GM23338 (cell line): ENCODE results near the gene CD53. TPM values are rescaled to one million over a fixed set of nuclear protein-coding genes. Genes with fewer than 3 reads are reported as not detected.

Experiments
- ATAC-seq: fragments of 200-7000 bp; cut with Tn5 transposase; 3 replicates; pipeline ENCODE4 v1.9.1; 2020
- DNase-seq: peaks from one replicate; pipeline ENCODE4 v3.0.0-alpha.2; 2015; ENCODE audit warnings: low spot score
- H2AFZ ChIP-seq: fragments of 200-600 bp; sonication (generic); 2 replicates; pipeline ENCODE4 v1.8.0; 2016; ENCODE audit warnings: antibody characterized with exemption, mild to moderate bottlenecking, moderate library complexity
- H3F3A ChIP-seq: fragments of 200-600 bp; sonication (generic); replicated peaks from 2 replicates; pipeline ENCODE4 v1.8.0; 2017; ENCODE audit warnings: antibody characterized with exemption, mixed run types, low read depth
- H3K27ac ChIP-seq: fragments of 200-600 bp; sonication (generic); 2 replicates; pipeline ENCODE4 v1.6.1; 2016; ENCODE audit warnings: low read depth
- H3K27me3 ChIP-seq: fragments of 200-600 bp; sonication (generic); 2 replicates; pipeline ENCODE4 v1.8.0; 2016; ENCODE audit warnings: mild to moderate bottlenecking, mixed run types, moderate library complexity; ENCODE audit not compliant: insufficient read depth
- H3K36me3 ChIP-seq: fragments of 200-600 bp; sonication (generic); 2 replicates; pipeline ENCODE4 v1.8.0; 2016; ENCODE audit warnings: mild to moderate bottlenecking; ENCODE audit not compliant: insufficient read depth
- H3K4me1 ChIP-seq: fragments of 200-600 bp; sonication (generic); 2 replicates; pipeline ENCODE4 v1.8.0; 2016; ENCODE audit warnings: mild to moderate bottlenecking, moderate library complexity; ENCODE audit not compliant: insufficient read depth
- H3K4me2 ChIP-seq: fragments of 200-600 bp; sonication (generic); 2 replicates; pipeline ENCODE4 v1.7.1; 2017; ENCODE audit warnings: mixed run types
- H3K4me3 ChIP-seq: fragments of 200-600 bp; sonication (generic); 2 replicates; pipeline ENCODE4 v1.6.1; 2016; ENCODE audit warnings: mixed run types
- H3K79me2 ChIP-seq: fragments of 200-600 bp; sonication (generic); replicated peaks from 2 replicates; pipeline ENCODE4 v1.8.0; 2017; ENCODE audit warnings: mild to moderate bottlenecking; ENCODE audit not compliant: insufficient read depth
- H3K9me2 ChIP-seq: fragments of 200-600 bp; sonication (generic); 2 replicates; pipeline ENCODE4 v1.8.0; 2017; ENCODE audit not compliant: insufficient read depth
- H4K20me1 ChIP-seq: fragments of 200-600 bp; sonication (generic); replicated peaks from 2 replicates; pipeline ENCODE4 v1.8.0; 2017; ENCODE audit warnings: mild to moderate bottlenecking; ENCODE audit not compliant: insufficient read depth
- H3K27ac Mint-ChIP-seq: 2 replicates; pipeline ENCODE4 v1.8.0; 2020; ENCODE audit warnings: inconsistent platforms, mild to moderate bottlenecking, moderate library complexity, mixed read lengths
- H3K27me3 Mint-ChIP-seq: 3 replicates; pipeline ENCODE4 v1.8.0; 2022; ENCODE audit warnings: low read depth, mild to moderate bottlenecking, moderate library complexity, mixed read lengths, inconsistent platforms; ENCODE audit not compliant: insufficient read depth, poor library complexity
- H3K36me3 Mint-ChIP-seq: 3 replicates; pipeline ENCODE4 v1.8.0; 2021; ENCODE audit warnings: low read depth, mild to moderate bottlenecking, inconsistent platforms, moderate library complexity, mixed read lengths
- H3K4me1 Mint-ChIP-seq: 3 replicates; pipeline ENCODE4 v1.8.0; 2020; ENCODE audit warnings: mild to moderate bottlenecking, inconsistent platforms, mixed read lengths
- H3K4me3 Mint-ChIP-seq: 3 replicates; pipeline ENCODE4 v1.8.0; 2021; ENCODE audit warnings: moderate library complexity, mild to moderate bottlenecking, inconsistent platforms, mixed read lengths
- H3K9me3 Mint-ChIP-seq: 3 replicates; pipeline ENCODE4 v1.8.0; 2020; ENCODE audit warnings: moderate library complexity, mild to moderate bottlenecking, inconsistent platforms, mixed read lengths
- CREB1 ChIP-seq: fragments of 250-450 bp; sonication (Bioruptor Pico); IDR thresholded peaks from 2 replicates; pipeline ENCODE4 v1.5.0; 2020; ENCODE audit warnings: low read depth, mild to moderate bottlenecking, moderate library complexity
- CTCF ChIP-seq, 2 experiments: fragments of 200-600 bp in 1 of 2; sonication (generic) in 1 of 2; conservative IDR thresholded peaks; 2 replicates each; pipeline versions ENCODE4 v1.5.1 to v1.6.1; 2016 to 2017; ENCODE audit warnings: antibody characterized with exemption in 2 of 2, low read depth in 2 of 2, mild to moderate bottlenecking in 2 of 2, moderate library complexity in 1 of 2
- EZH2 ChIP-seq: fragments of 200-600 bp; sonication (generic); IDR thresholded peaks from one replicate; pipeline ENCODE4 v1.8.0; 2017; ENCODE audit warnings: antibody characterized with exemption, mild to moderate bottlenecking, low read depth; ENCODE audit not compliant: unreplicated experiment
- EZH2phosphoT487 ChIP-seq: fragments of 200-600 bp; sonication (generic); IDR thresholded peaks from one replicate; pipeline ENCODE4 v1.8.1; 2018; ENCODE audit warnings: antibody characterized with exemption; ENCODE audit not compliant: unreplicated experiment
- JUNB ChIP-seq: IDR thresholded peaks from one replicate; pipeline ENCODE4 v1.6.1; 2016; ENCODE audit warnings: antibody characterized with exemption; ENCODE audit not compliant: unreplicated experiment
- NANOG ChIP-seq: IDR thresholded peaks from 2 replicates; pipeline ENCODE4 v1.6.1; 2016; ENCODE audit warnings: antibody characterized with exemption, borderline replicate concordance
- POLR2AphosphoS5 ChIP-seq: IDR thresholded peaks from 2 replicates; pipeline ENCODE4 v1.6.1; 2016; ENCODE audit warnings: antibody characterized with exemption, low read depth
- REST ChIP-seq: IDR thresholded peaks from one replicate; pipeline ENCODE4 v1.6.1; 2018; ENCODE audit warnings: antibody characterized with exemption; ENCODE audit not compliant: unreplicated experiment
- STAT1 ChIP-seq: IDR thresholded peaks from one replicate; pipeline ENCODE4 v1.6.1; 2016; ENCODE audit warnings: antibody characterized with exemption; ENCODE audit not compliant: unreplicated experiment
- ZNF114 ChIP-seq: fragments of 250-450 bp; sonication (Bioruptor Pico); IDR thresholded peaks from 2 replicates; pipeline ENCODE4 v1.5.0; 2020; ENCODE audit warnings: mild to moderate bottlenecking, moderate library complexity
- ZNF331 ChIP-seq: fragments of 250-450 bp; sonication (Bioruptor Pico); IDR thresholded peaks from 2 replicates; pipeline ENCODE4 v1.5.0; 2020; ENCODE audit warnings: low read depth, mild to moderate bottlenecking, moderate library complexity
- ZNF462 ChIP-seq: fragments of 250-450 bp; sonication (Bioruptor Pico); IDR thresholded peaks from 2 replicates; pipeline ENCODE4 v1.5.0; 2020; ENCODE audit warnings: mild to moderate bottlenecking, moderate library complexity
- polyA plus RNA-seq: library from polyadenylated mRNA; unstranded; fragments of >200 nt; fragmentation: Nextera tagmentation; extraction: Ambion mirVana; gene quantifications from 2 replicates; pipeline ENCODE4 v1.2.1, GENCODE V29; 2016
- total RNA-seq: library from RNA; depleted of rRNA; stranded (reverse); fragments of >200 nt; shearing (Covaris generic); gene quantifications from 2 replicates; pipeline ENCODE4 v1.2.3, GENCODE V29; 2014

CD53 gene
- total and polyA plus RNA-seq, 2 experiments from 2014 or later: 0.28 to 0.70 TPM

- Histone ChIP-seq H3K36me3 (no peaks in the 10 kb centered on the region), H2AFZ (no peak overlapping the region), H3K79me2 (no peaks in the 10 kb centered on the region), H4K20me1 (no peaks in the 10 kb centered on the region), H3K4me3 (no peak overlapping the region), H3K27me3 (no peaks in the 10 kb centered on the region), H3K9me2 (no peaks in the 10 kb centered on the region), H3K4me1 (no peaks in the 10 kb centered on the region), H3K4me2 (no peak overlapping the region), H3F3A (no peaks in the 10 kb centered on the region), H3K27ac (no peak overlapping the region)
- Mint-ChIP-seq H3K27ac (no peak overlapping the region), H3K27me3 (no peaks in the 10 kb centered on the region), H3K36me3 (no peaks in the 10 kb centered on the region), H3K9me3 (no peaks in the 10 kb centered on the region), H3K4me3 (no peak overlapping the region), H3K4me1 (no peaks in the 10 kb centered on the region)
- DNase-seq: no peak
- ATAC-seq: no peak
- TF ChIP-seq CREB1 (CRISPR knock-in tag) (no peak), ZNF462 (CRISPR knock-in tag) (no peak), EZH2phosphoT487 (no peak), CTCF (conservative IDR thresholded peaks at IDR 0.05; ENCODE audit: low read depth in 2 of 2) (no peak), EZH2 (no peak), POLR2AphosphoS5 (no peak), JUNB (no peak), ZNF114 (CRISPR knock-in tag) (no peak), STAT1 (no peak), ZNF331 (CRISPR knock-in tag) (no peak), NANOG (no peak), REST (no peak)
Observed at GRCh38 chr1:110879758-110880606, 7.0 kb downstream of the CD53 start.
